Measurements from ENCODE around the gene GPBAR1.

Gene GPBAR1, protein sequence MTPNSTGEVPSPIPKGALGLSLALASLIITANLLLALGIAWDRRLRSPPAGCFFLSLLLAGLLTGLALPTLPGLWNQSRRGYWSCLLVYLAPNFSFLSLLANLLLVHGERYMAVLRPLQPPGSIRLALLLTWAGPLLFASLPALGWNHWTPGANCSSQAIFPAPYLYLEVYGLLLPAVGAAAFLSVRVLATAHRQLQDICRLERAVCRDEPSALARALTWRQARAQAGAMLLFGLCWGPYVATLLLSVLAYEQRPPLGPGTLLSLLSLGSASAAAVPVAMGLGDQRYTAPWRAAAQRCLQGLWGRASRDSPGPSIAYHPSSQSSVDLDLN

DNA sequence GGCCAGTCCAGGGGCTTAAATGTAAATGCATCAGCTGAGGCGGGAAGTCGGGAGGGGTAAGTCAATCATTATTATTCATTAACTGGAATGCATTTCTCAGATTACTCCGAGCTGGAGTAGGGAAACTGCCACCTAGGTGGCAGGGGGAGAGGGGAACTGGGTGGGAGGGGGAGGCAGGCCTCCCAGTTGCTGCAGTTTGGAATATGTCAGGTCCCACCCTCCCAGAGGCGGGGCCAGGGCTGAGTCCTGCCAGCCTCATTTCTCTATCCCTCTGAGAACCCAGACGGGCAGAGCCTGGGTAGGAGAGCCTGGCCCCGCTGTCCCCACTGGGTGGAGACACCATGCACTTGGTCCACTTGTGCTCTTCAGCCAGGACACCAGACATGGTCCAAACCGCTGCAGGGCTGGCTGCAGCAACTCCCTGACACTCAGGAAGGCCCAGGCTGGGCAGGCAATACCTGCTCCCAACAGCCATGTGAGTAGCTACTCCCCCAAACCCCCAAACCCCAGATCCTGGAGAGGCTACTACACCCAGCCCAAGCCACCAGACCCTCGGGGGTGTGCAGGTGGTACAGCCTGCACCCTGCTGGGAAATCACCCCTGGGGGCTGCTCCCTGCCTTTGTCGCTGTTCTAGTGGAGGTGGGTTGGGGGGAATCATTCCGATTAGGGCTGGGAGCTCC is at the start of gene GPBAR1:
Gene GPBAR1, plus strand, starts transcription at position 274 of the 681 bp plus-strand sequence. CDS start 1,710 bp downstream, outside the sequence.
- DNase-seq (ENCODE audit: low read depth in 2 of 2) = no peak

DNA sequence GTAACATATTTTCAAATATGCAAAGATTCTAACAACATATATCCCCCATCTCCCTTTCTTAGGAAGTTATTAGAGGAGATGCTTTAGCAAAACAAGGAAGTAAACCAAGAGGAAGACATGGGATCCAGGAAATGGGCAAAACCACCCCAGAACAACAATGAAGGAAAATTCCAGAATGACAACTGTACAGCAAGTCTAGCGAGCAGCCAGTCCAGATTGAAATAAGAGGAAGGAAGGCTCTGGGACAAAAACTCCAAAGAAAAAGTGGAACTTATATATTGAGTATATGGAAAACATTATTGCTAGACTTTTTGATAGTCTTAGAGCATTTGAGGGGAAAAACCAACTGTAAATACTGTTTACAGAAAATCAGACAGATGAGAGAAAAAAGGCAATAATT is 46.7 kb upstream of the GPBAR1 start:
- no peak for DNase-seq (ENCODE audit: low read depth in 2 of 2)

DNA sequence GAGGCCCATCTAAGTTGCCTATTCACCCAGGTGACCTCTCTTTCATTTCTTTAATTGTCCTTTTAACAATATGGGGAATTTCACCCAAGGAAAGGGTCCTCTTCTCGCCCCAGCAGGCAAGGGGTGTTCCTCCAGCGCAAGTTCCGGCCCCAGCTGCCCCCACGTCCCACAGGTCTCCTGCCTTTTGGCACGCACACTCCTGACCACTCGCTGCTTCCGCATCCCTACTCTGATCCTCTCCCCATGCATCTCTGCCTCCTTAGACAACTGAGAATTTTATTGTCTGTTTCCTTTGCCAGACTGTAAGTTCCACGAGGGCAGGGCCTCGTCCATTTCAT is 44.5 kb upstream of the GPBAR1 start:
- DNase-seq (ENCODE audit: low read depth in 2 of 2) = no peak

DNA sequence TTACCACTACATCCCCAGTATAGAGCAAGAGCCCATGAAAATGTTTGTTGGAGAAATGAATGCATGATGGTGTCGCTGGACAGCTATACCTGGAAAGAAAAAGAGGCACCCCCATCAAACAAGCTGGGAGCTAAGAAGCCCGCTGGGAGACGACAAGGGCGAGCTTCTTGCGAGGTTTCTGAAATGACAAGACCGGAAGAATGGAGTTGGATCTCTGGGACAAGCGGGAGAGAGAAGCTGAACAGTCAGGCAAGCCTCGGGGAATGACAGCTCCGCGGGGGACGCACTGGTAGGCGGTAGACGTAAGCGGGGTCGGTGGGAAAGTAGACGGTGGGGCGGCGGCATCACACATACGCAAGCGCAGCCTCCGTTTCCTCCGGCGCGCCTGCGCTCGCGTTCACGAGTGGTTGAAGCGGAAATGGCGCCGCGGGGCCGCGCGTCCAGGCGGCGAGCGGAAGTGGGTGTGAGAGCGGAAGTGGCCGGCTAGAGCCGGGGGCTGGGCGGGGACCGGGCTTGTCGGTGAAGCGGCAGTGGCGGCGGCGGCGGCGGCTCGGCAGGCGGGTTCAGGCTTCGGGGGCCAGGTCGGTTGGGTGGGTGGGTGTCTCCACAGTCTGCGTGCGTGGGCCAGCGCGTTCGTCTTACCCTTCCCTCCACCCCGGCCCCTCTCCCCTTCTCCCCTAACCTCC is 44.0 kb upstream of the GPBAR1 start, which contains the start of gene ARPC2:
Gene ARPC2, plus strand, starts transcription at position 516 of the 686 bp plus-strand sequence. CDS start 282 bp downstream, outside the sequence.
- DNase-seq (ENCODE audit: low read depth in 2 of 2) = peak; percentile 90 to 93

DNA sequence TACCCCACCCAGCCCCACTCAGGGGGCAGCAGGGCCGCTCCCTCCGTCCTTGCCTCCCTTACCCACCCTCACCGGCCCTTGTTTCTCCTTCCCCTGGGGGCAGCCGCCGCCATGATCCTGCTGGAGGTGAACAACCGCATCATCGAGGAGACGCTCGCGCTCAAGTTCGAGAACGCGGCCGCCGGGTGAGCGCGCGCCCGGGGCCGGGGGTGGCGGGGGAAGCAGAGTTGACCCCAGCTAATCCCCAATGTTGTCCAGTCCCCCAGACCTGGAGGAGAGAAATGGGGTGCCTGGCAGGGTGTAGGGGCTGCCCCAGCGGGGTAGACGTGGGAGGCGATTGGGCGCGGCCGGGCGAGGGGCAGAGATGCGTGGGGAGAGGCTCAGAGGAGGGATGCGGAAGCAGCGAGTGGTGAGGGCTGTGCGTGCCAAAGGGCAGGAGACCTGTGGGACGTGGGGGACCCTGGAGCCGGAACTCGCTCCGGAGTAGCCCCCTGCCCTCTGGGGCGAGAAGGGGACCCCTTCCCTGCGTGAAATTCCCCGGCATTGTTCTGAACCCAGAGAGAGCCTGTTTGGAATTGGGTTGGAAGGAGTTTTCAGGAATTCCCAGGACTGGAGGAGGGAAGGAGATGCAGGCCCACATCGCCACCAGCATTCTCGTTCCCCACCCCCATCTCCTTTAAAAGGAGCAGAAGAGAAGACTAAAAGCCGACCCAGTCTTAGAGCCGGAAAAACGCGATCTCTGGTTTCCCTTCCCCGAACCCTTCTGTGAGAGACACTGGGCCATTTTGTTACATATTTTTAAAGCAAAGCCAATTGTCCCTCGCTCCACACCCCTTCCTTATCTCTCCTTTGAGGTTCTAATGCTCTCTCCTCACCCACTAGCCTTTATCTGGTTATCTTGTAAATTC is 43.2 kb upstream of the GPBAR1 start:
- peak; percentile 34 to 55 for DNase-seq (ENCODE audit: low read depth in 2 of 2)

DNA sequence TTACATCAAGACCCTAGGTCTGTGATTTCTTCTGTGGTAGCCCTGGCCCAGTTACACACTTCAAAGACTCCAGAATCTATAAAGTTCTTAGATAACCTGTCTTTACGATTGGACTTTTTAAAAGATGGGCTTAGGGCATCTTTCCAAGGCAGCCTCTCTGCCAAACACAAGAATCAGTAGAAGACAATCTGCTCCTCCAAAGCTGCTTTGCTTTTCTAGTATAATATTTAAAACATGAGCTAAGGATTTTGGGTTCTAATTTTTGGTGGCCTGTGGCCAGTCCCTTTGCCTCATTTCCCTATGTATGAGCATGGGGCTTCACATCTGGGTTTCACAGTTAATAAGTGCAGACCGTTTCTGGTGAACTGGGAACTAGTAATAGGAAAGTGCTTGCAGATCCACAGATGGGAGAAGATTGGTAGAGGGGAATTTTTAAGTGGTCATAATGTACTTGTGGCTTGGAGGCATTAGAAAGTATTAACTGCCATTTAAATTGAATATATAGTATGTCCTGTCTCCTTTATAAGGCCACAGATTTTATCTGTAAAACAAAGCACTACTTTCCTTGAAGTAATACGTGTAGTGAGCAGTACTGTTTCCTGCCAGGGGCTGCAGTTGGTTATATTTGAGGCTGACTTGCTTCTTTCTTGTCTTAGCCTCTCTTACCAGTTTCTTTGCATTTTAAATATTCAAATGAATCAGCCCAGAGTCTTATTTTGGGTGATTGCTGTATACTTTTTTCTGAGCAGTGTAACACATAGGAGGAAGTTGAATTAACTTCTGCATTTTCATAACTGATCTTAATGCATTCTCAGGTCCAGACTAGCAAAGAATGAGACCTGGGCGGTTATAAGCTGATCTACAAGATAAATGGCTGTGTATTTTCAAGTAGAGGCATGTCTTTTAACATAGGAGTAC is 42.3 kb upstream of the GPBAR1 start:
- DNase-seq (ENCODE audit: low read depth in 2 of 2) = no peak

DNA sequence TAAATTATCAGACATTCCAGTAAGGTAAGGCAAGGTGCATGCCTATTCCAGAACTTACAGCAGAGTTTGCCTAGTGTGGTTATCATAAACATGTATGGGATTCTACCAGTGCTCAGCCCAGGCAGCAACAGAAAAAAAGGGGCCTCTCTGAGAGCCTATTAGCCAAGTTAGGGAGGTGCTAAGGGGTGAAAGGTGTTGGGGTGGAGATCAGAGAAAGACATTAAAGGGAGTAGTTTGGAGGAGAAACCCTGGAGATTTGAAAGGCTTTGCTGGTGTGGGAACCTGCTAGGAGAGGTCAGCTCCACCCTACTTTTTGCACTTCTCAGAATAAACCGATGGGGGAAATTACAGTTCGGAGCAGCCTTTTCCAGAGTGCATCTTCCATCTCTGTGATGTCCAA is 40.9 kb upstream of the GPBAR1 start:
- DNase-seq (ENCODE audit: low read depth in 2 of 2) = no peak

DNA sequence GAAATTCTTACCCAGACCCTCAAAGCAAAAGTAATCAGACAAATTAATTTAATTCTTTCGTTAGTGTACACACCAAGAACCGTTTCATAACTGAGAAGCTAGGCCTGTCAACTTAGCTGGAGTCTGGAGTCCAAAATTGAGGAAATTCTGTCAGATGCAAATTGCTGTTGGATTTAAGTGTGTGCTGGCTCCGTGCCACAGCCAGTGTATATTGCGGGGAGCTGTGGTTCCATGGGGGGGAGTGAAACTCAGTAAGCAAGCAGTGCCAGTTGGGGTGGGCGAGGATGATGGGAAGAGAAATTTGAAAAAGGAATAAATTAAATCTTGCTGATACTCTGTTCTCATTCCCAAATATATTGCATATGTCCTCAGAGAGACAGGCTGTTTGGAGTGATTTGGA is 39.8 kb upstream of the GPBAR1 start:
- no peak for DNase-seq (ENCODE audit: low read depth in 2 of 2)

DNA sequence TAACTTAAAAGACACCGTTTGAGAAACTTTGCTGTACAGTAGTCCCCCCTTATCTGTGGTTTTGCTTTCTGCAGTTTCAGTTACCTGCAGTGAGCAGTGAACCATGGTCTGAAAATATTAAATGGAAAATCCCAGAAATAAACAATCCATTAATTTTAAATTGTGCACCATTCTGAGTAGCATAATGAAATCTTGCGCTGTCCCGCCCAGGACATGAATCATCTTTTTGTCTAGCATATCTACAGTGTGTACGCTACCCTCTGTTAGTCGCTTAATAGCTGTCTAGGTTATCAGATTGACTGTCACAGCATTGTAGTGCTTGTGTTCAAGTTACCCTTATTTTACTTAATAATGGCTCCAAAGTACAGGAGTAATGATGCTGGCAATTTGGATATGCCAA is 37.8 kb upstream of the GPBAR1 start:
- DNase-seq (ENCODE audit: low read depth in 2 of 2) = no peak

DNA sequence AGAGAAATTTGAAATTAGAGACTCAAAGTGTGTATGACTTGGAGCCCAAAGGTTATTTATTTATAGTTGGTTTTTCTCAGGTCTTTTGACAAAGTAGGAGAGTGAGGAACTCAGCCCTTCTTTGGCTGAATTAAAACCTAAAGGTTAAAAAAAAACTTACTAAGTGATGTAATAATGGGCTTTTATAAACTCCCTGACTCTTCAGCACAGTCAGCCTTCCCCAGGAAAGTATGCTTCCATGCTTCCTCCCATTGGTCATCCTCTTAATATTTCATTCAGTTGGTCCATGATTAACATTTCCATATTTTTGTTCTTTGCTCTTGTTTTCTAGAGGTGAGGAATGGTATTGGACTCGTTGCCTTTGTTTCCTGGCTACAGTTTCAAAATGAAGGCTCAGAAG is 36.6 kb upstream of the GPBAR1 start:
- no peak for DNase-seq (ENCODE audit: low read depth in 2 of 2)

DNA sequence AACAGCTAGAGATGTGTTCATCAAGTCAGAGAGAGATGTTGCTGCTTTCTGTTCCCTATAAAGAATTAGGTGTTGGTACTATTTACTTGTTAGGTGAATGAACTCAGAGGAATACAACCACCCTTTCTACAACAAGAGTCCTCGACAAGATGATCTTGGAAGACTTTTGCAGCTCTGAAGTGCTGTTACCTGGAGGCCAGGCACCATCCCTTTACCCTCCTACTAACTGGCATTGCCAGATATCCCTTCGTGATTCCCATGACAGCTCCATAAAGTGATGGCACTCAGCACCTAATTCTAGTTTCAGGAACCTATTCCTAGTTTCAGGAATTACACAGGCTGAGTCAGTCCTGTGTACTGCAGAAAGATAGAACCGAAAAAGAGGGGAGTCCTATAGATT is 33.9 kb upstream of the GPBAR1 start:
- no peak for DNase-seq (ENCODE audit: low read depth in 2 of 2)

DNA sequence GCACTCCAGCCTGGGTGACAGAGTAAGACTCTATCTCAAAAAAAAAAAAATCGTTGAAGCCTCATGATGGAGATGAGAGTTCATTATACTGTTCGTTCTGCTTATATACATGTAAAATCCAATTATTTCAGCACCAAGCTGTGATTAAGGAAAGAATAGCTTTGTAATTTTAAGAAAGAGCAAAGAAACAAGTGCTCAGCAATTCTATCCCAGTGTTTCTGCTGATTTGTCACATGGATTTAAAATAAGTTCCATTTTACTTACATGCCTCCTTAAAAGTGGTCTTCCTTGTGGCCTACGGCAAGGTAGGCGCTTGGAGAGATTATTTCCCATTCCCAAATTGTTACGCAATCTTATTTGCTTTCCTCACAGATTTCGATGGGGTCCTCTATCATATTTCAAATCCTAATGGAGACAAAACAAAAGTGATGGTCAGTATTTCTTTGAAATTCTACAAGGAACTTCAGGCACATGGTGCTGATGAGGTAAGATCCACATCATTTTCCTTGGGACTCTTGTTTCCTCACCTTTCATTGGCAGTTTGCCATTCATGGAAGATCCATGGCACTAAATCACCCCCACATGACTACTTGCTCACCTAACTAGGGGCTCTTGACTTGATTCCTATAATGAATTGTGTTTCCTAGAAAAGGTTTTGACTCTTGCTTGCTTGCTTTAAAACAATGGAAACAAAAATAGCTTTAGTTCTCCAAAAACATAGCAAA is 32.3 kb upstream of the GPBAR1 start:
- DNase-seq (ENCODE audit: low read depth in 2 of 2) = no peak

DNA sequence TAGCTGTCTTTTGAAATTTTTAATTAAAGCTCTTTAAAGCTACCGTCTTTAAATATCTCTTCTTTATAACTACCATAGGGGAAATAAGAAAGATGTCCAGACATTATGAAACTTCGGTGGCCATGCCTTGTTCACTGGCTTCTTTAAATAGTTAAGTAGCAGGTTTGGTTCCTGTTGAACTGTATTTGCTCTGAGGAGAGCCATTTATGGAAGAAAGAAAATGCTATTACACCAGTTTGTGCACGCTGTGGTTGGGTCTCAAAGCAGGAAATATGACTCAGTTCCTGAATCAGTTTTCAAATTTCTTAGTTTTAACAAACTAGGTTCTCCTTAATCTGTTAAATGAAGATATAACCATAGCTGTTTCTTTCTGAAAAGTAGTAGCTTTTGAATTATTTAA is 31.6 kb upstream of the GPBAR1 start:
- no peak for DNase-seq (ENCODE audit: low read depth in 2 of 2)

DNA sequence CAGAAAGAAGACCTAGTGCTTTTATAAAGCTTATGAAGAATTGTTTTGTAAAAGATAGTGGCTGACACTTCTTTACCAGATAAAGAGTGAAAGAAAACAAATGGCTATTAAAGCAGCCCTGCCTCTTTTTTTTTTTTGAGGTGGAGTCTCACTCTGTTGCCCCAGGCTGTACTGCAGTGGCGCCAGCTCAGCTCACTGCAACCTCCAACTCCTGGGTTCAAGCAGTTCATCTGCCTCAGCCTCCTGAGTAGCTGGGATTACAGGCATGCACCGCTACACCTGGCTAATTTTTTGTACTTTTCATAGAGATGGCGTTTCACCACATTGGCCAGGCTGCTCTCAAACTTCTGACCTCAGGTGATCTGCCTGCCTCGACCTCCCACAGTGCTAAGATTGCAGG is 31.0 kb upstream of the GPBAR1 start:
- DNase-seq (ENCODE audit: low read depth in 2 of 2) = no peak

DNA sequence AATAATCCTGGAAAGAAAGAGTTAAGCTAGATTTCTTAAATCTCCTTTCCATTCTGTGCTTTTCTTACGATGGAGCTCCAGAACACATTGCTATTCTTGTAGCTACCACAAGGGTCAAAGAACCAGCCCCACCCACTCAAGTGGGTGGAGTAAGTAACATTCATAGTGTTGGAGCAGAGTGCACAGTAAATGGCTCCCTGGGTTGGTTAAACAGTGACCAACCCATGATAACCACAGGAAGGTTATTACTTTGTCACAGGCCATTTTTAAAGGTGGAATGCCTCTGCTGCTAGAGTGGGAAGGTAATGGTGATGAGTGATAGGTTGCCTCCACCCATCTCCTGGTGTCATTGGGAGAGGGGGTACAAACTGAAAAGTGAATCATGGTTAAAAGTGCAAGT is 29.9 kb upstream of the GPBAR1 start:
- no peak for DNase-seq (ENCODE audit: low read depth in 2 of 2)

DNA sequence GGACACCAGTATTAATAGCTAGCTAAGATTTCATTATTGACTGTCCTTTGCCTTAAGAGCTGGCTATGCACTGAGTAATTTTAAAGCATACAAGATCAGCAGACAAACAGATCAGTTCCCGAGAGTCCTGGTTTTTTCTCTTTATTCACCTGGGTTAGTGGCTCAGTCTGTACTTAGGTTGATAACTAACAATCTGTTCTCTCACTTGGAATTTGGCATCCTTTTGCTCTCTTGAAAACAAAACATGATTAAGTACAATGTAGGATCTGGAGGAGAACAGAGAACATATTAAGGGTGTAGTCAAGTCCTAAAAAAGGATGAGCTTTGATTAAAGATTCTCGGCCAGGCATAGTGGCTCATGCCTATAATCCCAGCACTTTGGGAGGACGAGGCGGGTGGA is 27.3 kb upstream of the GPBAR1 start:
- no peak for DNase-seq (ENCODE audit: low read depth in 2 of 2)

DNA sequence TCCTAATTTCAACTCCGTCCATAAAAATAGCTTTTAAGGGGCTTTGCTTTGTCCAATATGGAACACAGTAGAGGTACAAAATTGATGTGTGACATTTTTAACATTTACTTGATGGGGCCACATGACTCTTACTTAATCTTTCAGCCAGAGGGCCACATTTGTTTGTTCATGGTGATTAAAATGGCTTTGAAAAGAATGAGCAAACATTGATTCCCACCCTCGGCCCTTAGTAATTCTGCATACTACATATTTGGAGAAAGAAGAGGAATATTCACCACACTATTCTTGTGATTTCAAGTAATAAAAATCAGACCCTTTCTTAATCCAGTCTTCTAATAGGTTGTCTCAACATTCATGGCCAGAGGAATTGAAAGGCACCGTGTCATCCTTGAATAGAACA is 26.3 kb upstream of the GPBAR1 start:
- no peak for DNase-seq (ENCODE audit: low read depth in 2 of 2)

DNA sequence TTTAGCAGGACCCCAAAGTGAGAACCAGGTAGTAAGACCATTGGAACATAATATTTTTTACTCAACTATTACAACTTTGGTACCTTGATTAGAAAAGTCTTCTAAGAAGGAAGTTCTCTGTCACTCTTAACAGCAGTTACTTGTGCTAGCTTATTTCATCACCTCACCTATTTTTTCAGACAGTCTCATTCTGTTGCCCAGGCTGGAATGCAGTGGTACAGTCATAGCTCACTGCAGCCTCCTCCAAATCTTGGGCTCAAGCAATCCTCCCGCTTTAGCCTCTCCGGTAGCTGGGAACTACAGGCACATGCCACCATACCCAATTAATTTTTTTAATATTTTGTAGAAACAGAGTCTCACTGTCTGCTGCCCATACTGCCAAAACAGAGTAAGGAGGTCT is 25.8 kb upstream of the GPBAR1 start:
- DNase-seq (ENCODE audit: low read depth in 2 of 2) = no peak

DNA sequence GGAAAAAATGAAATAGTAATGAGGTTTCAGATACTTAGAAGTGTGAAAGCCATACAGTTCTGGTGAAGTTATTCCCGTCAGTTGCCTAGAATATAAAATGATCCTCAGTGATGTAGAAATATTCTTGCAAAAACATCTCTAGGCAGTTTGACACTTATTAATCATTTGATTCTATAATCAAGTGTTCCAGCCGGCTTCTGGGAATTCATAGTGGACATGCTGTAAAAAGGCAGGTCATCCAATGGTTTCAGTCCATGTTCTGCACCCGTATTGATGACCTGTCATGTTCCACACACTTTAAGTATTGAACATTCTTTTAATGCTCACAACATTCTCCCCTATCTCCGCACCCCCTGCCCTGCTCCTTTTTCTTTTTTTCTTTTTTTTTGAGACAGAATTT is 24.0 kb upstream of the GPBAR1 start:
- DNase-seq (ENCODE audit: low read depth in 2 of 2) = no peak

DNA sequence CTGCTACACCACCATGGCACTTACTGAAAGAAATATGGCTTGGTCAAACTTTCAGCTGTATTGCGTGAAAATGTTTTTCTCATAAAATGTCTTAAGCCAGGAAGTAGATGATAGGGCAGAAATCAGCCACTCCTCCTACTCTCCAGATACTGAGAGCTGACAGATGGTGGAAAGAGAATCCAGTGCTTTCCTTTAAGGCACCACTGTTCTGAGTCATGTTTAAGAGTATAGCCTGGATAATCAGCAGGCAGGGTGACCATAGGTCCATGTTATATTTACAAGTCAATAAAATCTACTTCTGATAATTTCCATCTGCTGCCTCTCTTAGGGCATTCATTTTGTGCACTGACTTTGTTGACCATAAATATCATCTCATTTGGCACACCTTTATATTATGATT is 21.9 kb upstream of the GPBAR1 start:
- no peak for DNase-seq (ENCODE audit: low read depth in 2 of 2)

Measured in stimulated activated CD8-positive, alpha-beta memory T cell treated with anti-CD3 and anti-CD28 coated beads, Interleukin-2, amount 100 ng/mL, for 1 hour (primary cell).